ENCODE data around the gene SLC9A5.
A peak's percentile ranks its signal among the peaks of the same experiment; 100 is the strongest.

Gene SLC9A5

DNA sequence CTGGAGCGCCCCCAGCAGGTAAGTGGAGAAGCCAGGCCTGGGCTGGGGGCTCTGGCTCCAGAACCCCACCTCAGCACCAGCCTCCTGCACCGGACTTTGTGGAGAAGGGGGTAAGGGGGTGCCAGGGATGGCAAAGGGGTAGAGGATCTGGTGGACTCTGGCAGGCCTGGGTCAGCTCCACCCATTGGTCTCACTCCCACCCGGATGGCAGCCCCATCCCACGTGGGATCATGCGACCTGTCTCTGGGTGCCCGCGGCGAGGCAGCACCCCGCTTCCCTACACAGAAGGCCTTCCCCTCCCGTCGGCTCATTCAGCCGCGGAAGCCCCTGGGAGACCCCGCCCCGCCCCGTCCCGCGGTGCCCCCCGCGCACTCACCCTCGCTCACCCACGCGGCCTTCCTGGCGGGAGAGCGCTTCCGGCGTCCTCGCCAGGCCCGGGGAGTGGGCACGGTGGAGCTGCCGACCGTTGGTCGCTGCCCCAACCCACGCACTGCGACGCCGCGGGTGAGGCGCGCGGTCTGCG is 30.1 kb downstream of the SLC9A5 start:
- no peaks in the 10 kb centered on the region for H3K79me2 ChIP-seq
- no peaks in the 10 kb centered on the region for H3K4me1 ChIP-seq
- H3K4me2 ChIP-seq (ENCODE audit: low read length), result peak overlapping the region; percentile 75
- H3K4me3 ChIP-seq (ENCODE audit: low read depth, low read length), result peak overlapping the region; percentile 52
- H2AFZ ChIP-seq, result peak overlapping the region; percentile 73
- H3K9me3 ChIP-seq (ENCODE audit: control insufficient read depth, low read length), result no peaks in the 10 kb centered on the region
- H3K36me3 ChIP-seq (ENCODE audit: control insufficient read depth, insufficient read depth, low read length), result no peaks in the 10 kb centered on the region
- H3K27ac ChIP-seq, result no peak overlapping the region
- H3K27me3 ChIP-seq (ENCODE audit: control insufficient read depth, insufficient read depth, low read length), result no peaks in the 10 kb centered on the region
- H3K9ac ChIP-seq, result no peak overlapping the region
- TF ChIP-seq CTCF (IDR thresholded peaks at IDR 0.05), result no peak

- no peak within 1 kb of the TSS for H3K27ac ChIP-seq
- TF ChIP-seq CTCF (IDR thresholded peaks at IDR 0.05), result peak; percentile 45
- H3K9ac ChIP-seq, result no peak within 1 kb of the TSS
- no peaks in the 10 kb centered on the region for H3K36me3 ChIP-seq (ENCODE audit: control insufficient read depth, insufficient read depth, low read length)
- peaks cover 4% of the 10 kb centered on the region for H3K4me1 ChIP-seq
- H2AFZ ChIP-seq, result peak within 1 kb of the TSS; percentile 73
- no peaks in the 10 kb centered on the region for H3K9me3 ChIP-seq (ENCODE audit: control insufficient read depth, low read length)
- peak within 1 kb of the TSS; percentile 75 for H3K4me2 ChIP-seq (ENCODE audit: low read length)
- H3K4me3 ChIP-seq (ENCODE audit: low read depth, low read length), result peak within 1 kb of the TSS; percentile 52
- no peaks in the 10 kb centered on the region for H3K79me2 ChIP-seq
- no peaks in the 10 kb centered on the region for H3K27me3 ChIP-seq (ENCODE audit: control insufficient read depth, insufficient read depth, low read length)
Measured at GRCh38 chr16:67279296-67280089, 30.7 kb downstream of the SLC9A5 start, which contains the start of gene PLEKHG4. Gene PLEKHG4 (plus strand): TSS chr16:67279532. CDS start chr16:67280045, 513 bp downstream.

GRCh38 chr16:67280090-67281015 is 31.6 kb downstream of the SLC9A5 start:
- Histone ChIP-seq H3K27ac (no peak overlapping the region), H3K4me2 (ENCODE audit: low read length) (no peak overlapping the region), H3K79me2 (no peaks in the 10 kb centered on the region), H2AFZ (no peak overlapping the region), H3K9me3 (ENCODE audit: control insufficient read depth, low read length) (no peaks in the 10 kb centered on the region), H3K4me1 (peaks cover 7% of the 10 kb centered on the region), H3K4me3 (ENCODE audit: low read depth, low read length) (no peak overlapping the region), H3K9ac (no peak overlapping the region), H3K27me3 (ENCODE audit: control insufficient read depth, insufficient read depth, low read length) (no peaks in the 10 kb centered on the region), H3K36me3 (ENCODE audit: control insufficient read depth, insufficient read depth, low read length) (no peaks in the 10 kb centered on the region)
- TF ChIP-seq CTCF (IDR thresholded peaks at IDR 0.05), result no peak

DNA sequence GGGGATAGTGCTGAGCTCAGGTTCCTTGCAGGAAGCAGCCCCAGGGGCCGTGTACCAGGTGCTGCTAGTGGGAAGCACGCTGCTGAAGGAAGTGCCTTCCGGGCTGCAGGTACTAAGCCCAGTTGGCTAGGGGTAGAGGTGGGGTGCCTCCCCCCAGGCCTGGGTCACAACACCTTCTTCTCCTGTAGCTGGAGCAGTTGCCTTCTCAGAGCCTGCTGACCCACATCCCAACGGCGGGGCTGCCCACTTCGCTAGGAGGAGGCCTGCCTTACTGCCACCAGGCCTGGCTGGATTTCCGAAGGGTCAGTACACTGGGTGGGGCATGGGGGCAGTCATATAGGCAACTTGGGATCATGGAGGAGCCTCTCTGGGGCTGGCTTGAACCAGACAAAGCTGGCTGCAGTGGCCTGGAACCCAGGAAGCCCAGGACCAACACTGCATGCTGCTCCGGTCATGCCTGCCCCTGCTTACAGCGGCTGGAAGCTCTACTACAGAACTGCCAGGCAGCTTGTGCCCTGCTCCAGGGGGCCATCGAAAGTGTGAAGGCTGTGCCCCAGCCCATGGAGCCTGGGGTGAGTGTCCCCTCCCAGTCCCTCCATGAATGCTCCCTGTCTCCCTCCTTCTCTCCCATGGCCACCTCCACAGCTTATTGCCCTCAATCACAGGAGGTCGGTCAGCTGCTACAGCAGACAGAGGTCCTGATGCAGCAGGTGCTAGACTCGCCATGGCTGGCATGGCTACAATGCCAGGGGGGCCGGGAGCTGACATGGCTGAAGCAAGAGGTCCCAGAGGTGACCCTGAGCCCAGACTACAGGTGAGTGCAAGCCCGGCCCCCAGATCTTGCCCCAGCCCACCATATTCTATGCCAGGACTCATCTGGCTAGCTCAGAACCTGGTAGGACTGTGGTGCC is 33.0 kb downstream of the SLC9A5 start:
- H3K9ac ChIP-seq, result no peak overlapping the region
- no peaks in the 10 kb centered on the region for H3K9me3 ChIP-seq (ENCODE audit: control insufficient read depth, low read length)
- no peak for TF ChIP-seq CTCF (IDR thresholded peaks at IDR 0.05)
- H3K4me1 ChIP-seq, result peaks cover 7% of the 10 kb centered on the region
- no peaks in the 10 kb centered on the region for H3K27me3 ChIP-seq (ENCODE audit: control insufficient read depth, insufficient read depth, low read length)
- H3K79me2 ChIP-seq, result no peaks in the 10 kb centered on the region
- no peaks in the 10 kb centered on the region for H3K36me3 ChIP-seq (ENCODE audit: control insufficient read depth, insufficient read depth, low read length)
- no peak overlapping the region for H2AFZ ChIP-seq
- H3K4me3 ChIP-seq (ENCODE audit: low read depth, low read length), result no peak overlapping the region
- H3K4me2 ChIP-seq (ENCODE audit: low read length), result no peak overlapping the region
- H3K27ac ChIP-seq, result no peak overlapping the region
